Measurements from ENCODE around the gene C1QTNF6. TPM values are rescaled to one million over a fixed set of nuclear protein-coding genes. Genes with fewer than 3 reads are reported as not detected.

The C1QTNF6 gene
- polyA plus RNA-seq, 1 donor (not counting 4 experiments of a cell fraction or from before 2014, with no cell fraction given) = 17.1 TPM

DNA sequence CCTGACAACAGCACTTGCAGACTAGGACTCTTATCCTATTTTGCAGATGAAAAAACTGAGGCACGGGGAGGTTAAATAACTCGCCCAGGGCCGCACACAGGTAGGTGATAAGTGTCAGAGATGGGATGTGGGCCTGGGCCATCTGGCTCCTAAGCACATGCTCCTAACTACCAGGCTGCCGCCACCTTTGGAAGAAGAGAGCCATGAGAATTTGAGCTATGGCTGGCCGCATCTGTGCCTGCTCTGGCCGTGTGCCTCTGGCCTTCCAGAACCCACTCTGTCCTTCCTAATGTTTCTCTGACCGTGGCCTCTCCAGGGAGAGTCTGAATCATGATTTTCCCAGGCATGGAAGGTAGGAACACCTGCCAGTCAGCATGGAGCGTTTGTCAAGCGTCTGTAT is 23.0 kb downstream of the C1QTNF6 start:
- Histone ChIP-seq H3K4me3 (ENCODE audit: control insufficient read depth in 2 of 3, extremely low read depth in 1 of 3, insufficient read depth in 2 of 3, low read depth in 1 of 3, low read length in 3 of 3) (no peak overlapping the region), H3K9me1 (ENCODE audit: control insufficient read depth, extremely low read depth, insufficient read depth, low read length) (no peaks in the 10 kb centered on the region), H4K20me1 (ENCODE audit: control insufficient read depth, extremely low read depth, insufficient read depth, low read length) (no peaks in the 10 kb centered on the region), H3K4me1 (ENCODE audit: control insufficient read depth, extremely low read depth, insufficient read depth, low read length) (peaks cover 2% of the 10 kb centered on the region), H3K79me2 (ENCODE audit: control insufficient read depth, insufficient read depth, low read length) (no peaks in the 10 kb centered on the region), H3K36me3 (ENCODE audit: control insufficient read depth in 2 of 2, extremely low read depth in 1 of 2, insufficient read depth in 2 of 2, low read length in 2 of 2) (no peaks in the 10 kb centered on the region), H3K27me3 (ENCODE audit: control insufficient read depth, extremely low read depth, insufficient read depth, low read length) (no peaks in the 10 kb centered on the region), H3K4me2 (ENCODE audit: control insufficient read depth, extremely low read depth, insufficient read depth, low read depth, low read length) (no peak overlapping the region), H3K27ac (ENCODE audit: control insufficient read depth, insufficient read depth, low read length) (no peak overlapping the region), H3K9ac (ENCODE audit: control insufficient read depth, extremely low read depth, insufficient read depth, low read length) (no peak overlapping the region), H2AFZ (ENCODE audit: control insufficient read depth, low read length) (no peak overlapping the region), H3K9me3 (ENCODE audit: control insufficient read depth, low read depth, low read length) (no peaks in the 10 kb centered on the region)
- DNase-seq (ENCODE audit: low read depth, low spot score) = no peak
- TF ChIP-seq, protein P1, sequence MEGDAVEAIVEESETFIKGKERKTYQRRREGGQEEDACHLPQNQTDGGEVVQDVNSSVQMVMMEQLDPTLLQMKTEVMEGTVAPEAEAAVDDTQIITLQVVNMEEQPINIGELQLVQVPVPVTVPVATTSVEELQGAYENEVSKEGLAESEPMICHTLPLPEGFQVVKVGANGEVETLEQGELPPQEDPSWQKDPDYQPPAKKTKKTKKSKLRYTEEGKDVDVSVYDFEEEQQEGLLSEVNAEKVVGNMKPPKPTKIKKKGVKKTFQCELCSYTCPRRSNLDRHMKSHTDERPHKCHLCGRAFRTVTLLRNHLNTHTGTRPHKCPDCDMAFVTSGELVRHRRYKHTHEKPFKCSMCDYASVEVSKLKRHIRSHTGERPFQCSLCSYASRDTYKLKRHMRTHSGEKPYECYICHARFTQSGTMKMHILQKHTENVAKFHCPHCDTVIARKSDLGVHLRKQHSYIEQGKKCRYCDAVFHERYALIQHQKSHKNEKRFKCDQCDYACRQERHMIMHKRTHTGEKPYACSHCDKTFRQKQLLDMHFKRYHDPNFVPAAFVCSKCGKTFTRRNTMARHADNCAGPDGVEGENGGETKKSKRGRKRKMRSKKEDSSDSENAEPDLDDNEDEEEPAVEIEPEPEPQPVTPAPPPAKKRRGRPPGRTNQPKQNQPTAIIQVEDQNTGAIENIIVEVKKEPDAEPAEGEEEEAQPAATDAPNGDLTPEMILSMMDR (optimal IDR thresholded peaks at IDR 0.05 in 1 of 3, IDR thresholded peaks at IDR 0.05 in 1 of 3, conservative IDR thresholded peaks at IDR 0.05 in 1 of 3; ENCODE audit: extremely low read depth in 1 of 3, insufficient read depth in 2 of 3, low read length in 3 of 3) = no peak
- TF ChIP-seq EZH2 (IDR thresholded peaks at IDR 0.05; ENCODE audit: low read length) = no peak
- dilution Hi-C loops (cut with MboI; ENCODE audit: extremely low pct_ligation_motif_present, low sequenced_read_pairs) = no loop called here
- no peak for FAIRE-seq

DNA sequence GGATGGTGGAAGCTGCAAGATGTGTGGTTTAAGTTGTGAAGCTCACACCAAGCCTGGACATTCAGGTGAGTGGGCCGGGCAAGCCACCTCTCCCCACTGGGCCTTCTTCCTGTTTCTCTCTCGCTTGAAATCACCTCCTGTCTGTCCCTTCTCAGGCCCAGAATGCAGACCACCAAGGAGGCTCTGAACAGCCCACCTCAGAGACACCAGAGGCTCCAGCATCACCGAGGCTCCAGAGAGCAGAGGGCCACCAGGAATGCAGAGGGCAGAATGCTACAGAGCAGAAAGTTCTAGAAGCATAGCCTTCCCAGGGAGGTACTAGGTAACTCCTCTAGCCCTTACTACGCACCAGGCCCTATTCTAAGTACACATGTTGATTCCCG is 23.6 kb downstream of the C1QTNF6 start:
- no peak for DNase-seq (ENCODE audit: low read depth, low spot score)
- Histone ChIP-seq H3K36me3 (ENCODE audit: control insufficient read depth in 2 of 2, extremely low read depth in 1 of 2, insufficient read depth in 2 of 2, low read length in 2 of 2) (no peaks in the 10 kb centered on the region), H3K27ac (ENCODE audit: control insufficient read depth, insufficient read depth, low read length) (no peak overlapping the region), H3K4me3 (ENCODE audit: control insufficient read depth in 2 of 3, extremely low read depth in 1 of 3, insufficient read depth in 2 of 3, low read depth in 1 of 3, low read length in 3 of 3) (no peak overlapping the region), H3K4me2 (ENCODE audit: control insufficient read depth, extremely low read depth, insufficient read depth, low read depth, low read length) (no peak overlapping the region), H3K27me3 (ENCODE audit: control insufficient read depth, extremely low read depth, insufficient read depth, low read length) (peaks cover 3% of the 10 kb centered on the region), H3K9me1 (ENCODE audit: control insufficient read depth, extremely low read depth, insufficient read depth, low read length) (no peaks in the 10 kb centered on the region), H3K4me1 (ENCODE audit: control insufficient read depth, extremely low read depth, insufficient read depth, low read length) (peaks cover 2% of the 10 kb centered on the region), H3K79me2 (ENCODE audit: control insufficient read depth, insufficient read depth, low read length) (no peaks in the 10 kb centered on the region), H4K20me1 (ENCODE audit: control insufficient read depth, extremely low read depth, insufficient read depth, low read length) (no peaks in the 10 kb centered on the region), H3K9ac (ENCODE audit: control insufficient read depth, extremely low read depth, insufficient read depth, low read length) (no peak overlapping the region), H3K9me3 (ENCODE audit: control insufficient read depth, low read depth, low read length) (no peaks in the 10 kb centered on the region), H2AFZ (ENCODE audit: control insufficient read depth, low read length) (no peak overlapping the region)
- no peak for TF ChIP-seq EZH2 (IDR thresholded peaks at IDR 0.05; ENCODE audit: low read length)
- TF ChIP-seq, protein P1 (optimal IDR thresholded peaks at IDR 0.05 in 1 of 3, IDR thresholded peaks at IDR 0.05 in 1 of 3, conservative IDR thresholded peaks at IDR 0.05 in 1 of 3; ENCODE audit: extremely low read depth in 1 of 3, insufficient read depth in 2 of 3, low read length in 3 of 3) = no peak
- dilution Hi-C loops (cut with MboI; ENCODE audit: extremely low pct_ligation_motif_present, low sequenced_read_pairs) = no loop called here
- no peak for FAIRE-seq

Data from keratinocyte (primary cell).